Measurements from ENCODE around the gene CPEB1. TPM values are rescaled to one million over a fixed set of nuclear protein-coding genes. Genes with fewer than 3 reads are reported as not detected.
A peak's percentile ranks its signal among the peaks of the same experiment; 100 is the strongest.

Gene CPEB1
- total RNA-seq, 4 donors from 2014 or later: 0.53 to 4.2 (median 1.9) TPM

DNA sequence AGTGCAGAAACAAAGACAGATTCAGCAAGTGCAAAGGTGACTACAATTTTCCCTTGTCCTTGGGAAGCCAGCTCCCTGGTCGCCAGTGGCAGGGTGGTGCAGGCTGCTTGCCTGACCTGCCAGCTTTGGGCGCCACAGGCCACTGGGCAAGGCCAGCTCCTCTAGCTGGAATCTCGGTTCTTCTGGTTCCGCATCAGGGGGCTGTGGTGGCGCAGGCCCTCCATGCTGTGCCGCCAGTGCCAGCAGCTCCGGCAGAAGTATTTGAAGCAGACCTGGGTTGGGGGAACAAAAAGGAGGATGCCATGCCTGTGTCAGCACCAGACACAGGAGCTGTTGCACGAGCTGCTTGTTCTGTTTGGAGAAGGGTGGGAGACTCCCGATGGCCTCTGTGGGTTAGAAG, 102.7 kb downstream of the CPEB1 start:
- peaks cover 0 to 8% (median 2%) of the 10 kb centered on the region in 4 donors for H3K4me1 ChIP-seq
- no peaks in the 10 kb centered on the region for H3K36me3 ChIP-seq
- no peak overlapping the region for H3K27ac ChIP-seq
- DNase-seq: no peak
- no peak overlapping the region for H3K4me3 ChIP-seq
- no peaks in the 10 kb centered on the region for H3K9me3 ChIP-seq
- TF ChIP-seq, protein P1, sequence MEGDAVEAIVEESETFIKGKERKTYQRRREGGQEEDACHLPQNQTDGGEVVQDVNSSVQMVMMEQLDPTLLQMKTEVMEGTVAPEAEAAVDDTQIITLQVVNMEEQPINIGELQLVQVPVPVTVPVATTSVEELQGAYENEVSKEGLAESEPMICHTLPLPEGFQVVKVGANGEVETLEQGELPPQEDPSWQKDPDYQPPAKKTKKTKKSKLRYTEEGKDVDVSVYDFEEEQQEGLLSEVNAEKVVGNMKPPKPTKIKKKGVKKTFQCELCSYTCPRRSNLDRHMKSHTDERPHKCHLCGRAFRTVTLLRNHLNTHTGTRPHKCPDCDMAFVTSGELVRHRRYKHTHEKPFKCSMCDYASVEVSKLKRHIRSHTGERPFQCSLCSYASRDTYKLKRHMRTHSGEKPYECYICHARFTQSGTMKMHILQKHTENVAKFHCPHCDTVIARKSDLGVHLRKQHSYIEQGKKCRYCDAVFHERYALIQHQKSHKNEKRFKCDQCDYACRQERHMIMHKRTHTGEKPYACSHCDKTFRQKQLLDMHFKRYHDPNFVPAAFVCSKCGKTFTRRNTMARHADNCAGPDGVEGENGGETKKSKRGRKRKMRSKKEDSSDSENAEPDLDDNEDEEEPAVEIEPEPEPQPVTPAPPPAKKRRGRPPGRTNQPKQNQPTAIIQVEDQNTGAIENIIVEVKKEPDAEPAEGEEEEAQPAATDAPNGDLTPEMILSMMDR (IDR thresholded peaks at IDR 0.05): no peak
- TF ChIP-seq POLR2A (IDR thresholded peaks at IDR 0.05): no peak
- H3K27me3 ChIP-seq: no peaks in the 10 kb centered on the region

DNA sequence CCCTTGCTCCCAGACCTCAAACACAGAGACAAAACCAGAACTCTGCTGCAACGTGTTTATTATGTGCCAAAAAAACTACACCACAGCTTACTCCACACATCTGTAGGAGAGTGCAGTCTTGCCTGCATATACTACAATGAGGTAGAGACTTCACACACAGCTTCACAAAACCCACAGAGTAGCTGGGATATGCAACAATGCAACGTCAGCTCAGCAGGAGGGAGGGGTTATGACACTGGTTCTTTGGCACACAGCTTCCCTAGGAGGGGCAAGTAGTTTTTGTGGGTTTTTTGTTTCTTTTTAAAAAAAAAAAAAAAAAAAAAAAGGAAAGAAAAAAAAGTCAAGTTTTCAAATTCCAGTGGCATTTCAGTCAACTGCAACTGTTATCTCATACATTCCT, 104.0 kb downstream of the CPEB1 start:
- peaks cover 0 to 5% (median 0%) of the 10 kb centered on the region in 3 donors for H3K36me3 ChIP-seq
- no peak overlapping the region for H3K27ac ChIP-seq
- DNase-seq: no peak
- H3K27me3 ChIP-seq: no peaks in the 10 kb centered on the region
- no peak for TF ChIP-seq POLR2A (IDR thresholded peaks at IDR 0.05)
- TF ChIP-seq, protein P1 (IDR thresholded peaks at IDR 0.05): no peak
- peaks cover 0 to 20% (median 5%) of the 10 kb centered on the region in 4 donors for H3K4me1 ChIP-seq
- H3K9me3 ChIP-seq: no peaks in the 10 kb centered on the region
- no peak overlapping the region for H3K4me3 ChIP-seq

DNA sequence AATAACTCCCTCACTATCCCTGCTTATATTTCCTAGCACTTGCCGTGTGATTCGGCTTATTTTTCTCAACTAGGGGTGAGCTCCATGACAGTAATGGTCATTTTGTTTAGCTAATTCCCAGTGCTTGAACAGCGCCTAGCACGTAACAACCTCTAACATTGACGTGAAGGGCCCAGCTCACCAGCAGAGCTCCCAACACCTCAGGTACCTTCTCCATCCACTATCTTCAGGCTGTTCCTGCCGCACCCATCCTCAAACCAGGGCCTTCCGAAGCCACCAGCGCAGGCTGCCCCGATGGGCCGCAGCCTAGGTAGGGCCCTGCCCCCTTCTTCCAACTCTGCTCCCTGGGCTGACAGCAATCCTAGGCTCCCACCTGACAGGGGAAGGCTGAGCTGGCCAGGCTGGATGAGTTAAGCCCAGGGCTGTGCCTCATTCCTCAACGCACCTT, 106.2 kb downstream of the CPEB1 start:
- TF ChIP-seq, protein P1 (IDR thresholded peaks at IDR 0.05): no peak
- TF ChIP-seq POLR2A (IDR thresholded peaks at IDR 0.05): no peak
- no peaks in the 10 kb centered on the region for H3K9me3 ChIP-seq
- no peak for DNase-seq
- H3K4me3 ChIP-seq: peak overlapping the region; percentile 68 to 83 (median 77)
- H3K27ac ChIP-seq: peak overlapping the region; percentile 84 to 89 (median 86)
- H3K27me3 ChIP-seq: no peaks in the 10 kb centered on the region
- H3K4me1 ChIP-seq: peaks cover 0 to 24% (median 5%) of the 10 kb centered on the region in 4 donors
- H3K36me3 ChIP-seq: peaks cover 0 to 27% (median 0%) of the 10 kb centered on the region in 3 donors

DNA sequence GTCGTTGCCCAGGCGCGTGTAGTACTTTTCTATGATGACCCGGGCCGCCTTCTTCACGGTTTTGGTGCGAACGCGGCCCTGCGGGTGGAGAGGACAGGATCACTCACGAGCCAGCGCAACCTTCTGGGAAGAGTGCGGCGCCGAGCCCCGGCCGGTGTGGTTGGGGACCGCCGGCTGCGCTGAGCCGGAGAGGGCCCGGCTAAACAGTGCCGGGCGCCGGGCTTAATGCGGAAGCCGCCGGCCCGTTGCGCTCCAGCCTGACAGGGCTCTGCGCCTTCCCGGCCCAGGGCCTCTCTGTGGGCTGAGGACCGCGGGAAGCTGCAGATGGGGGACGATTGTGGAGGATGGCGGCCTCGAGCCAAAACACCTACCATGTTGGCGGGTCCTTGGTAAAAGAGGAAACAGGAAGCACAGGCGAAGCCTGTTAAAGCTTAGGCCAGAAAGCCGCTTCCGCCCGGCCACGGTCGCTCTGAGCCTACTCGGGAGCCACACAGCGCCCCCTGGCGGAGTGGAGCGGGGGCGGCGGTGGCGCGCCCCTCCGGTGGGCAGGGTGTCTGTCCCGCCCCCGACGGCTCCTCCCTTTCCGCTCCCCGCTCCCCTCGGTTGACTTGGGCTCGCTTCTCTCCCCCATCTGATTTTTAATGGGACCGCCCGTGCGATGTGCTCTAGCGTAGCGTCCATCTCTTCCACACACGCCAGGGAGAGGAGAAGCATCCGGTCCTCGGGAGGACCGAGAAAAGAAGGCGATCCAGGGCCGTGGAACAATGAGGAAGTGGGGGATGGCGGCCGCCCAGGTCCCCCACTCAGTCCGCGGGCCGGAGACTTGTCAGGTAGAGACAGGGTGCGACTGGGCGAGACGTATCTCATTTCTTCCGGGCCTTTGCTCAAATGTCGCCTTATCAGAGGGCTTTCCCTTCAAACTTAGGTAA, 106.8 kb downstream of the CPEB1 start, which contains the start of gene RPS17:
Gene RPS17 (minus strand): TSS at position 403 of the 929 bp plus-strand sequence. CDS start 29 bp downstream, at position 374.
- H3K4me3 ChIP-seq: peak within 1 kb of the TSS; percentile 68 to 83 (median 77)
- H3K4me1 ChIP-seq: peaks cover 0 to 24% (median 5%) of the 10 kb centered on the region in 4 donors
- H3K27me3 ChIP-seq: no peaks in the 10 kb centered on the region
- TF ChIP-seq, protein P1 (IDR thresholded peaks at IDR 0.05): peak; percentile 96 to 100 (median 99)
- TF ChIP-seq POLR2A (IDR thresholded peaks at IDR 0.05): peak; percentile 75 to 85
- peaks cover 0 to 31% (median 0%) of the 10 kb centered on the region in 3 donors for H3K36me3 ChIP-seq
- H3K9me3 ChIP-seq: no peaks in the 10 kb centered on the region
- peak within 1 kb of the TSS; percentile 84 to 89 (median 86) for H3K27ac ChIP-seq
- peak; percentile 95 to 99 (median 97) for DNase-seq

DNA sequence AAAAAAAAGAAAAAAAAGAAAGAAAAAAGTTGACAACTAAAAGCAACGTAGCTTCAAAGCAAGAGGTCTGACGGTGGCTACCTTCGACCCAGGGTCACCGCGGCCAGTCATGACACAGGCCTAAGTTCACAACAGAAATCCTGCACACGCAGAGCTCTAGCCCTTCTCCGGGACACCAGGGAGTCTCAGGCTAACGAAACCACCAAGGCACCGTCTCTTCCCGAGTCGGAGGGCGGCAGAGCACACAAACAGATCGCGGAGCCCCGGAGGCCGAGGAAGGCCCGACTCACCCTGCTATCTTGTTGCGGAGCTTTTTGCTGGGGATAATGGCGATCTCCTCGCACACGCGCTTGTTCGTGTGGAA, 107.5 kb downstream of the CPEB1 start:
- Histone ChIP-seq H3K27ac (peak overlapping the region; percentile 79 to 89 (median 86)), H3K4me1 (peaks cover 0 to 24% (median 5%) of the 10 kb centered on the region in 4 donors), H3K36me3 (peaks cover 0 to 38% (median 0%) of the 10 kb centered on the region in 3 donors), H3K4me3 (peak overlapping the region; percentile 68 to 83 (median 77)), H3K27me3 (no peaks in the 10 kb centered on the region), H3K9me3 (no peaks in the 10 kb centered on the region)
- TF ChIP-seq, protein P1 (IDR thresholded peaks at IDR 0.05): no peak
- TF ChIP-seq POLR2A (IDR thresholded peaks at IDR 0.05): no peak
- peak in 2 of 3 donors; percentile 63 to 64 for DNase-seq

Data from Peyer's patch (tissue), 4 donors.